CD4-positive, alpha-beta T cell treated with Interleukin-10 for 1 hour (primary cell): ENCODE measurements around the gene OGT.
"Not testable (repeated sequence)": the region's sequence is repeated elsewhere in the genome, so short reads cannot be mapped to it uniquely, and the experiment has no call there.

ENCODE experiments used
- DNase-seq: peaks from one replicate; pipeline ENCODE4 v3.0.0-alpha.2; 2020

The OGT gene

DNA sequence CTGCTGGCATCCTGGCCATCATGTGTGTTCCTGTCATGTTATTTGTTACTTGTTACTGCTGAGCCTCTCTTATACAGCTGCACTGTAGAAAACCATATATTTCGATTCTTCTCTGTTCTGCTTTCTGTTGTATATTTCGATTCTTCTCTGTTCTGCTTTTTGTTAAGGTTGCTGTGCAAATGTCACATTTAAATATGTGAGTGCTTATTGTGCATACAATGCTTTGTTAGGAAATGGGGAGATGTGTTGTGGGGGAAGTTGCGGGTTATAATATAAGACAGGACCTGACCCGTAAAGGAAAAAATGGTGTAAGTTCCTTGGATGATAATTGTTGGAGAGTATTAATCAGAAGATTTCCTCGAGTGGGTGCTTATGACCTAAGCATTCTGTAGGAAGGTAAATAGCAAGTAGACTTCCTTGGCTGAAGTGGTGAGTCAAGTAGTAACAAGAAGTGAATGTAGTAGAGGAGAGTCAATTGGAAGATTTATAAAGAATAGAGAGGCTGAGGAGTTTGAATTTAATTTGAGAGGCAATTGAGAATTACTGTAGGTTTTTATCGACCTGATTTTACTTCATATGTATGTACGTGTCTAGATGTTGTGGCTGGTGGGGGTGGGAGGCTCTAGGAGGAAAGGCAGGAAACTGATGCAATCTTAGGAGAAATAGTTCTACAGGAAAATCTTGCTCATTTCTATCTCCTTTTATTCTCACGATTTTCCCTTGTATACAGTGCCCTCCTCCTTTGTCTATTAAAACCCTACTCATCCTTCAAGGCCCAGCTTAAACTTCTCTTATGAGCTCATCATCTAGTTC, 8.5 kb downstream of the OGT start:
- no peak for DNase-seq

DNA sequence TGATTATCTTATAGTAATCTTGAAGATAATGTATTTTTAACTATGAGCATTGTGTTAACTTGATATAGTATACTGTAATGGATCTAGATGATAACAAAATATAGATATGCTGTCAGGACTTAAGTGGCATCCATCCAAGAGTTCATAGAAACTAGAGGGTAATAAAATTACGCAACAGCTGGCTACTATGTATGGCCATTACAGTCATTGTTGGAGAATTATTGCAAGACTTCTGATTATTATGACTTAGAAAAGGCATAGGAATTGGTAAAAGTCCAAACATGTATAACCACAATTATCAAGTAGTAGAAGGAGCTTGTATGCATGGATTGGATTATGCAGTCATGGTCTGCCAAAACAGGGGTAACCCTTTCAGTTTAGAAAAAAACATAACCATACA, 9.5 kb downstream of the OGT start:
- DNase-seq: no peak

DNA sequence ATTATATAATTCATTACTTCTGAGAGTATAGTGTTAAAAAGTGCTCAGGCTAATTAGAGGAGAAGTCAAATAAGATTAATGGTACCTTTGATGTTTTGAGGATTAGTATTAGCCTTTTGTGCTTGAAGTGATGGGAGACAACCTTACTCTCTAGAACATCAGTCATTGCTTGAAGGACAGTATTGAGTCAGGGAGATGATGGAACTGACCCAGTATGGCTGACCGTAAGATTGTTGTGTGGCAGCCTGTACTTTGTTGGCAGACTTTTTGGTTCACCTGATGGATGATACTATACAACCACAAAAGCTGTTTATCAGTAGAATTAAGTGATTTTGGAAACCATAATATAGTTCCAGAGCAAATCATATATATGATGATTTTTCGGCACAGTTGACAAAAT, 9.9 kb downstream of the OGT start:
- no peak for DNase-seq

DNA sequence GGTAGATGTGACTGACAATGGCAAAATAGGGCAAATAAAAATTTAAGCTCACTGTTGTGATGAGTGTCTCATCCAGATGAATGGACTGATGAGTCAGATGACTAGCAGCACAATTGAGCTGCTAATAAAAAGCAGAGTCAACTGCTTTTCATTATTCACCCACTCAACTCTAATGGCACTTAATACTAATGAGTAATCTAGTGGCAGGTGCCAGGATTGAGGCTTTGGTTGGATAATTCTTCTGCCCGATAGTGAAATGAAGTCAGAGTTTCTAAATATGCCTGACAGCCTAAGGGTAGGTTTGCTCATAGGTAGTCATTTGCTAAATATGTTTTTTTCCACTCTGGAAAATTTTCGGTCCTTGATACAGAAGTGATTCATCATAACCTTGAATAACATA, 10.4 kb downstream of the OGT start:
- no peak for DNase-seq

DNA sequence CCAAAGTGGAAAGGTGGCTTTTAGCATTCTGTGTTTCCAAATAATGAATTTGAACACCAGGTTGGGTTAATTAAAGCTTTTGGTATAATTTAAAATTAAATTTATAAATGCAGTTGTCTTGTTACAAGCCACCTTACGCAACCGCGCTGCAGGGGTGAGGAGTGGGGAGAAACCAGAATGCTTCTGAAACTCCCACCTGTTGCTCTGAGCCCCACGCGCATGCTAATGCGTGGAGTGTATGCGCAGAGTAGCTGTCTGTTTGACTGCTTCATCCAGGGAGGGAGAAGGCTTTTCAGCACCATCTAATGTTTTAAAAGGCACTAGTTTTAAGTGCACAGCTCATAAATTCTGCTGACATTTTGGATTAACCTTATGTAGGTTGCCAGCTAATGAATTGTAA, 12.5 kb downstream of the OGT start:
- no peak for DNase-seq

DNA sequence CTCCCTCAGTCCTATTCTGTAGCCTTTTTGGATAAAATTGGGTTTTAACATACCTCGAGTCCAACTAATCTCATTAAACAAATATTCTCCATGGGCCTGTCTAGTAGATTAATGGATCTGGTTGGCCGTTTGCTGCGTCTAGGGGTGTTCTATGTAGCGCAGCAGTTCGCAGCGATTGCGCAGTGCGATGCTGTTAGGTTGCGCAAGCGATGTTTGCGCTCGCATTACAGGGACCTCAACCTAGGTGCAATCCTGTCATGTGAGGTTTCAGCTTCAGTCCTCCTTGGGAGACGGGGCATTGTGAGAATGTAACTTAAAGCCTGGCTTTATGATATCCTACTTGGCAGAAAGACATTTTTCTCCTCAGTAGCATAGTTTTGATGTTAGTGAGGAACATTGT, 14.0 kb downstream of the OGT start:
- no peak for DNase-seq

DNA sequence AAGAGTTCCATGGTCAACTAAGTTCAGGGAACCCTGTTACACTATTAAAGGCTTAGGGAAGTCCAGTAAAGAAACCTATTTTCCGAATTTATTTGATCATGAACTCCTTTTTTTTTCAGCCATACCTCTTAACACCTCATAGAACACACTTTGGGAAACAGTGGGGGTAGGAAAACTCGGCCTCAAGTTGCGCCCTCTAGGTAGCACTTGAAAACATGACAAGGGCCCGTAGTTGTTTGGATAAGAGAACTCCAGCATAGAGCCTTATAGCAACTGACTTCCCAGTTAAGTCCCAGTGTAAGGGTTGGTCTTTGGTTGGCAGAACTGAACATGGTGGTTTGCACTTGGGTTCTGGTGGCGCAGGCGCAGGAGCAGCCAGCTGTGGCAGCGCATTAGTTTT, 14.4 kb downstream of the OGT start:
- DNase-seq: no peak

DNA sequence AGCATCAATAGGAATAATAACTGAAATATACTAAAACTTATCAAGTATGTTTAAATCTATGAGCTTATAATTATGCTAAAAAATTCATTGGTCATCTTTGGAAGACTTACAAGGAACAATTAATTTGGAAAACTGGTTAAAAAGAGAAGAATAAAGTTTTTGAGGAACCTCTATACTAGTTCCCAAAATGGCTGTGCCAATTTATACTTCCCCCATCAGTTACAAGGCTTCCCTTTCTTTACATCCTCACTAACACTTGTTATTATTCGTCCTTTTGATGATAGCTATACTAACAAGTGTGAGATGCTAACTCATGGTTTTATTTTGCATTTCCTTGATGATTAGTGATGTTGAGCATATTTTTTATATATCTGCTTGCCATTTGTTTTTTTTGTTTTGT, 17.1 kb downstream of the OGT start:
- DNase-seq: no peak

DNA sequence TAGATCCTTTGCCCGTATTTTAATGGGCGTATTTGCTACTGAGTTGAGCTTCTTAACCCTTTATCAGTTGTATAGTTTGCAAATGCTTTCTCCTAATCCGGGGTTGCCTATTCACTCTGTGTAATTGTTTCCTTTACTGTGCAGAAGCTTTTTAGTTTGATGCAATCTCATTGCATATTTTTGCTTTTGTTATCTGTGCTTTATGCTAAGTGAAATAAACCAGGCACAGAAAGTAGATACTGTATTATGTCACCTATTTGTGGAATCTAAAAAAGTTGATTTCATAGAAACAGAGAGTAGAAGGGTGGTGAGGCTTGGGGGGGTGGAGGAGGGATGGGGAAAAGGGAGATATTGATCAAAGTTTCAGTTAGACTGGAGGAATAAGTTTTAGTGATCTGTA, 17.7 kb downstream of the OGT start:
- no peak for DNase-seq

DNA sequence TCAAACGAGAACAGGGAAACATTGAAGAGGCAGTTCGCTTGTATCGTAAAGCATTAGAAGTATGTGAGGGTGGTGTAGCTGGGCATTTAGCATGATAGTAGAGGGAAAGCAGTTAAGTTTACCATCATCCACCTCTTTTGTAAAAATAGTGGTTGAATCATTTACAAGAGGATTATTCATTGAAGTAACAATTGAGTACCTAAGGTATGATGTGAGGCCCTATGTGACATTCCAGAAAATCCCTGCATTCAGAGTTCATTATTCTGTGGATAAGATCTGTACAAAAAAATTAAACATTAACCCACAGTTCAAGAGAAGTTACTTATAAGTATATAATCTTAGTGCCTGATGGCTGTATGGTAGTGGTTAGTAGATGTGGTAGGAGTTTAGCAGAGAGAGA, 23.1 kb downstream of the OGT start:
- DNase-seq: no peak

DNA sequence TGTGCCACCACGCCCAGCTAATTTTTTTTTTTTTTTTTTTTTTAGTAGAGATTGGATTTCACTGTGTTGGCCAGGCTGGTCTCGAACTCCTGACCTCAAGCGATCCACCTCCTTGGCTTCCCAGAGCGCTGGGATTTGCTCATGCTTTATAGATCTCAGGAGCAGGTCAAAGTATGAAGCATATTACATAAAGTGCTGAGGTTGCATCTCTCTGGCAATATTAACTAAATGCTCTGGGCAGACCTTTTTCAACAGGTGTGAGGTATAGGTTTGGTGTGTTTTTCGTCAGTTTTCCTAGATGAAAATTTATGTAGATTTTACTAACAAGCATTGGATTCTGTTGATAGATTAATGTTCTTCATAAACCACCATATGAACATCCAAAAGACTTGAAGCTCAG, 26.0 kb downstream of the OGT start:
- no peak for DNase-seq

DNA sequence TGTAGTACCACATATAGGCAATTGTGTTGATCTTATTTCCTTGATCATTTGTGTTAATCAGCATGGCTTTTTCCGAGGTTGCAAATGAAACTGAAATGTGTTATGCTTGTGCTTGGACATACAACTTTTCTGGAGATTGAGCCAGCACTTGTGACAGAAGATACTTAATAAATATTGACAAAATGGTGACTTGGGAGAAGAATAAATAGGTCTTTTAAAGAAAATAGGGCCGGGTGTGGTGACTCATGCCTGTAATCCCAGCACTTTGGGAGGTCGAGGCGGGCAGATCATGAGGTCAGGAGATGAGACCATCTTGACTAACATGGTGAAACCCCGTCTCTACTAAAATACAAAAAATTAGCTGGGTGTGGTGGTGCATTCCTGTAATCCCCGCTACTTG, 26.9 kb downstream of the OGT start:
- DNase-seq: not testable (repeated sequence)

DNA sequence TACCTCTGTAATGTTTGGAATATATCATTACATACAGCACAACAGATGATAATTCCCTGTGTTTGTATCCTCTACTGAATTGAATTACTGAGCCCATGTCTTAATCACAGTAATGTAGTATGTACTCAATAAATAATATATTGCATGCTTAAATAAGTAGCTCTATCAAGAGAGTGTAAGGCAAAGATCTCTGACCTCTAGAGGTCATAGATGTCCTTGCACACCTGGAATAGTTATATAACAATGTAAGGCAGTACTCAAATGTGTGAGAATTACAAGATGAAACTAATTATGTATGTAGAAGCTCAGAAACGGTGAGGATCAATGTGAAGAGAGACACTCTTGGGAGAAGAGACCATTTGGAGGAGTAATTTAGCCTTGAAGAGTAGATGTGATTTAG, 31.0 kb downstream of the OGT start:
- no peak for DNase-seq

DNA sequence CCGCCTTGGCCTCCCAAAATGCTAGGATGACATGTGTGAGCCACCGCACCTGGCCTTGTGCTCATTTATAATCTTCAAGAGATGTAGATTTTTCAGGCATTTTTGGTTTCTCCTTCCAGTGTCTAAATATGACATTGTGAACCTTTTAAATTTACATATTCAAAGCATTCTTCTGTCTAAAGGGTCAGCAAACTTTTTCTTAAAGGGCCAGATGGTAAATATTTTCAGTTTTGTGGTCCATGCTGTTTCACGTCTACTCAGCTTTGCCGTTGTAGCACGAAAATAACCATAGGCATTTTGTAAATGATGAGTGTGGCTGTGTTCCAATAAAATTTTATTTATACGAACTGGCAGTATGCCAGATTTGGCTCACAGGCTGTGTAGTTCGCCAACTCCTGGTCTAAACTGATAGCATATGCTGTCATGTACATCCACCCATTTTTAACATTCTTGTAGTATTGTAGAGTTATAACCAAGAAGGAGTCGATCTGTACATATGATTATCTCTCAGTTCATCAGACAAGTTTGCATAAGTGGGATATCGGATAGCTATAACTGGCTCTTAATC, 32.7 kb downstream of the OGT start:
- DNase-seq: no peak

DNA sequence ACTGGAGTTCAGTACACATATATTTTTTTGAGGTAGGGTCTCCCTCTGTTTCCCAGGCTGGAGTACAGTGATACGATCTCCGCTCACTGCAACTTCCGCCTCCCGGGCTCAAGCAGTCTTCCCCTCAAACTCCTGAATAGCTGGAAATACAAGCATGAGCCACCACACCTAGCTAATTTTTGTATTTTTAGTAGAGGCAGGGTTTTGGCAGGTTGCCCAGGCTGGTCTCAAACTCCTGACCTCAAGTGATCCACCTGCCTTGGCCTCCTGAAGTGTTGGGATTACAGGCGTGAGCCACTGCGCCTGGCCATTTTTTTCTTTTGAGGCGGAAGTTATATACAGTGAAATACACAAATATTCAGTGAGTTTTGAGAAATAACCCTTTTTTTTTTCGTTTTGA, 38.5 kb downstream of the OGT start:
- DNase-seq: not testable (repeated sequence)

DNA sequence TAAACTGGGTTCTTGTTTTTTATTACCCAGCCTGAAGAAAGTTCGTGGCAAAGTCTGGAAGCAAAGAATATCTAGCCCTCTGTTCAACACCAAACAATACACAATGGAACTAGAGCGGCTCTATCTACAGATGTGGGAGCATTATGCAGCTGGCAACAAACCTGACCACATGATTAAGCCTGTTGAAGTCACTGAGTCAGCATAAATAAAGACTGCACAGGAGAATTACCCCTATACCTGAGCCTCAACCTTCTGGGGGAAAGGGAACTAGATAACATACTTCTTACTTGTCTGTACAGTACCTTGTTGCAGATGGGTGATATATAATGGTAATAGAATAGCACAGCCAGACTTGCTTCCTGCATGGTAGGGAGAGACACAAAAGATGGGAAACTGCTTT, 40.7 kb downstream of the OGT start:
- DNase-seq: no peak

DNA sequence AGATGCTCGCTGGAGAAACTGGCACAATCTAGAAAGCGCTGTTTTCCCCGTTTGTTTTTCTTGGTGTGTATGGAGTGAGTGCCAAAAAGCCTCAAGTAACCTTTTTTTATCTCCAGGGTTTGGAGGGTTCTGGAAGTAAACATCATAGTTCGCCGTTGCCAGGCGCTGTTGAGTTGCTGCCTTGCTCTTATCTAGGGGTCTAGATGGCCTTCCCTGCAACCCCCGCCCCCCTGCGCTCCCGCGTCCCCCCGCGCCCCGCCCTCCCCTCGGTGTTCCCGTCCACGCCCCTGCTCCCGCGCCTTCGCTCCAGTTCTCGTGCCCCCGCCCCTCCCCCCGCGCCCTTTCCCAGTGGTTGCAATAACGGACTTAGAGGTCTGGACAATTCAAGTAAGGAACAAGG, 44.8 kb downstream of the OGT start:
- DNase-seq: no peak

DNA sequence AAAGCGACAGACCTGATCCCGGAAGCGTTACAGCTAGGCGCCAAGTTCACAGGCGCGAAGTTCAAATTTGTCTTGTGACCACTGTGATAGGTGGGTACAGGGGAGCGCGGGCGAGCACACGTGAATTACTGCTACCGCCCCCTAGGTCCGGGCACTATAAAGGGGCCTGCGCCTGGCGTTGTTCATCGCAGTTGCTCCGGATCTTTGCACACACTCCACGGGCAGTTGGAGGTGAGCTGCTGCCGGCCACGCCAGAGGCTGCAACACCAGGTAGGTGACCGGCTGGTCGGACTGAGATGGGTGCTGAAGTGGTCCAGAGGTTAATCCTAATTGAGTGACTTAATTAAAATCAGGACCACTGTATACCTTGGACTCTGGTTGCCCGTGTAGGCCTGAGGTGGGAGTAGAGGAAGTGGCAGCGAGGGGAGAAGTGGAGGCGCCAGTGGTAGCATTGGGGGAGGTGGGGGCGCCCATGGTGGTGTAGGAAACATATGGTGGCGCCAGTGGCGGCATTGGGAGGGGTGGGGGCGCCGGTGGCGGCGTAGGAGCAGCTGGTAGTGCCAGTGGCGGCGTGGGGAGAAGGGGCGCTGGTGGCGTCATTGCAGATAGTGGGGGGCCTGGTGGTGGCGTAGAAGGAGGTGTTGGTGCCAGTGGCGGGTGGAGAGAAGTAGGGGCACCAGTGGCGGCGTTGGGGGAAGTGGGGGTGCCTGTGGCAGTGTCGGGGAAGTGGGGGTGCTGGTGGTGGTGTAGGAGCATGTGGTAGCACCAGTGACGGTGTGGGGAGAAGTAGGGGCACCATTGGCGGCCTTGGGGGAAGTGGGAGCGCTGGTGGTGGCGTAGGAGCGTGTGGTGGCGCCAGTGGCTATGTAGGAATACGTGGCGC, 45.6 kb downstream of the OGT start, which contains the start of gene GCNA:
GCNA (plus strand) TSS at position 185 of the 883 bp plus-strand sequence. CDS start 2,385 bp downstream, outside the sequence.
- no peak for DNase-seq

DNA sequence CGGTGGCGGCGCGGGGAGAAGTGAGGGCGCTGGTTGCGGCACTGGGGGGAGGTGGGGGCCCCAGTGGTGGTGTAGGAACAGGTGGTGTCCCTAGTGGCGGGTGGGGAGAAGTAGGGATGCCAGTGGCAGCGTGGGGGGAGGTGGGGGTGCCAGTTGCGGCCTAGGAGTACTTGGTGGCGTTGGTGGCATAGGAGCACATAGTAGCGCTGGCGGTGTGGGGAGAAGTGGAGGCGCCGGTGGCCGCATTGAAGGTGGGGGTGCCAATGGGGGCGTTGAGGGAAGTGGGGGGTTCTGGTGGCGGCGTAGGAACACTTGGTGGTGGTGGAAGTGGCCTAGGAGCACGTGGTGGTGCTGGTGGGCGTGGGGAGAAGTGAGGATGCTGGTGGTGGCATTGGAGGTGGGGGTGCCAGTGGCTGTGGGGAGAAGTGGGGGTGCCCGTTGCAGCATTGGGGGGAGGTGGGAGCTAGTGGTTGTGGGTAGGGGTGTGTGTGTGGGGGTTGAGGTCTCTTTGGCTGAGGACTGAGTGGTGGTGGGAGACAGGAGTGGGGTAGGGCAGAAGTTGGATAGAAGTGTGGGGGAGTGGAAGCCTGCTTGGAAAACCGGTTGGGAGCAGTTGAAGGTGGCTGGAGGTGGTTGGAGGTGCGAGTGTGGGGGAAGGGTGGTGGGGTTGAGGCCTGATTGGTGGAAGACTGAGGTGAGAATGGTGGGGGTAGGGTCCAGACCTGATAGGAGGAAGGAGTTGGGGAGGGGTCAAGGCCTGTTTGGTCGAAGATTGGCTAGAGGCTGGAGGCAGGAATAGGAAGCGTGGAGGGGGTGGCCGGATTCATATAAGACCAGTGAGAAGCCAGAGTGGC, 46.5 kb downstream of the OGT start:
- DNase-seq: no peak

DNA sequence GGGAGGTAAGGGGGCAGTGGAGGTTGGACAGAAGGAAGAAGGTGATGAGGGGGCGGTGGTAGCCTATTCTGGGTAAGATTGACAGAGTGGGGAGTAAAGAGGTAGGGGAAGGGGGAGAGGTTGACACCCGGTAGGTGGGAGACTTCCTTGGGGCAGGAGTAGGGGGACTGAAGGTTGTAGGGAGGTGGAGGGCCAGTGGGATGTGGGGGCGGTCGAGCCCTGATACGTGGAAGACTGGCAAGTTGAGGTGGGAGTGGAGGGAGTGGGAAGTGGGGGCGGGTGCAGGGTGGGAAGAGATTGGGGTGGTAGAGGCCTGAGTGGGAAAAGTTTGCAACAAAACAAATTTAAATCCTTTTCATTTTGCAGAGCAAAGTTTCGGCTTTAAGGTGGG, 47.1 kb downstream of the OGT start:
- no peak for DNase-seq

DNA sequence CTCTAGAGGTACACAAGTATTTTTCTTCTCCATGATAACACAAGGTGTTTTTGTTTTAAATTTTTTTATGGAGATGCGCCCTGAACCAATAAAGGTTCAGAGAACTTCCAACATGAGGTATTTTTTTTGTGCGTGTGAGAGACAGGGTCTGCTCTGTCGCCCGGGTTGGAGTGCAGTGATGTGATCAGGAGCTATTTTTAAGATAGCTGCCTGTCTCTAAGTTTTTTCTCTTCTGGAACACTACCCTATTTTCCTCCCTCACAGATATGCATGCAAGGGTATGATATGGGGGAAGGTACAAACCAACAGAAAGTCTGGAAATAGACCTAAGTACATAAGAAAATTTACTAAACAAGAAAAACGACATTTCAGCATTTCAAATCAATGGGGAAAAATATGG, 48.3 kb downstream of the OGT start:
- DNase-seq: no peak

DNA sequence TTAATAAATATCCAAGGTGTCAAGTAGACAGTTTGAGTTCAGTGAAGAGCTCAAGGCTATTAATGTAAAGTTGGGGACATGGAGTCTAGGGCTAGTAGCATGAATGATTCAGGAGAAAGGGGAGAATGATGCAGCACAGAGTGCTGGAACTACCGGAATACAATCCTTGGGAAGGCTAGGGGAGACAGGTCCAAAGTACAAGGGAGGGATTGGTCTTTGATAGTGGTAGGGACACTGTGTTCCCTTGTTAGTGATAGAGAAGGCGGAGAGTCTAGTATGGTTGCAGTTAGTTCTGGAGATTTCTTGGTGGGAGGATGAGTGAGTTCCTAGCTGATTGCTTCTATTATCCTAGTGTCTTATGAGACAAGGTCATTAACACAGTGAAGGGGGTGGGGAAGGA, 54.0 kb downstream of the OGT start:
- DNase-seq: no peak

DNA sequence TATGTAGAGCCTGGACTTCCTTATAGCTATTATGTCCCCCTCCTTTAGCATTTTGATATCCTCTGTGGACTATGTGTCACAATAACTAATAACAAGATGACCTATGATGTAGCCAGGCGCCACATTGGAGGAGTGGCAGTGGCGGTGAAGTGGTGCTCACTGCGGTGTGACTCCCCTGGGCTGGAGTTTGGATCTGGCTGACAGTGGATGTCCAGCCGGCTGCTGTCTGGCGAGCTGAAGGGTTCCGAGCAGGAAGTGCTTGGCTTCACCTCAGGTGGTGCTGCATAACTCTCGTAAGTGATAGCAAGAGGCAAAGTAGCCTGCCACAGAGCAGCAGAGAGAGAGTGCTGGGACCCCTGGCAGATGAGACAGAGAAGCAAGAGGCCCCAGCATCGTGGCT, 60.3 kb downstream of the OGT start:
- DNase-seq: not testable (repeated sequence)
